GM19397 (cell line): ENCODE results near the gene SLC43A1.
"Not testable (repeated sequence)": the region's sequence is repeated elsewhere in the genome, so short reads cannot be mapped to it uniquely, and the experiment has no call there.

Experiments used
- ATAC-seq: cut with Tn5 transposase; IDR thresholded peaks from one replicate; pipeline ENCODE4 v1.9.1; 2021; ENCODE audit warnings: mild to moderate bottlenecking, moderate library complexity; ENCODE audit not compliant: unreplicated experiment

Gene SLC43A1

DNA sequence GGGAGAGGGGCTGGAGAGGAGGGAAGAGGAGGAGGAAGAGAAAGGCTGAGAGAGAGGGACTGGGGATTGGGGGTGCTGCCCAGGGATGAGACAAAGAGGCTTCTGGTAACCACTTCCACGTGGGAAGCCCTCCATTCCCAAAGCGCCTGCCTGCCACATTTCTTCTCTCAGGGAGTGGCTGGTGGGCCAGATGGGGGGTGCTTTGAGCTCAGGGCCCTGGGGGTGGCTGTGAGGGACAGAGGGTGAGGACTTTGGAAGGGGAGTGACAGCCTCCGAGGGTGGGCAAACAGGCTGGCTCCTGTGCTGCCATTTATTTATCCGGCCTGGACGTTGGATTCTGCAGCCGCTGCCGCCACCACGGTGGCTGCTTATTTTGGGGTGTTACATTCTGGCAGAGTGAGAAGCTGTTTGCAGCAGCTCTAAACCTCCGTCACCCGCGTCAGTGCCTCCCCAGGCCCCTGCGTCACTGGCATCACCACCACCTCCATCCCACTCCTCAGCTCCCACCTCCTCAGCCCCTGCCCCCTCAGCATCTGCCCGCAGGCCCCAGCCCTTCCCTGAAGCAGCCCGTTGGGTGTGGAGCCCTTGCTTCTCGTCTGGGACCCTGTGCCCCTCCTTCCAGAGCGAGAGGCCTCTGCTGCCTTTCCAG, 53.5 kb downstream of the SLC43A1 start:
- ATAC-seq, result no peak

DNA sequence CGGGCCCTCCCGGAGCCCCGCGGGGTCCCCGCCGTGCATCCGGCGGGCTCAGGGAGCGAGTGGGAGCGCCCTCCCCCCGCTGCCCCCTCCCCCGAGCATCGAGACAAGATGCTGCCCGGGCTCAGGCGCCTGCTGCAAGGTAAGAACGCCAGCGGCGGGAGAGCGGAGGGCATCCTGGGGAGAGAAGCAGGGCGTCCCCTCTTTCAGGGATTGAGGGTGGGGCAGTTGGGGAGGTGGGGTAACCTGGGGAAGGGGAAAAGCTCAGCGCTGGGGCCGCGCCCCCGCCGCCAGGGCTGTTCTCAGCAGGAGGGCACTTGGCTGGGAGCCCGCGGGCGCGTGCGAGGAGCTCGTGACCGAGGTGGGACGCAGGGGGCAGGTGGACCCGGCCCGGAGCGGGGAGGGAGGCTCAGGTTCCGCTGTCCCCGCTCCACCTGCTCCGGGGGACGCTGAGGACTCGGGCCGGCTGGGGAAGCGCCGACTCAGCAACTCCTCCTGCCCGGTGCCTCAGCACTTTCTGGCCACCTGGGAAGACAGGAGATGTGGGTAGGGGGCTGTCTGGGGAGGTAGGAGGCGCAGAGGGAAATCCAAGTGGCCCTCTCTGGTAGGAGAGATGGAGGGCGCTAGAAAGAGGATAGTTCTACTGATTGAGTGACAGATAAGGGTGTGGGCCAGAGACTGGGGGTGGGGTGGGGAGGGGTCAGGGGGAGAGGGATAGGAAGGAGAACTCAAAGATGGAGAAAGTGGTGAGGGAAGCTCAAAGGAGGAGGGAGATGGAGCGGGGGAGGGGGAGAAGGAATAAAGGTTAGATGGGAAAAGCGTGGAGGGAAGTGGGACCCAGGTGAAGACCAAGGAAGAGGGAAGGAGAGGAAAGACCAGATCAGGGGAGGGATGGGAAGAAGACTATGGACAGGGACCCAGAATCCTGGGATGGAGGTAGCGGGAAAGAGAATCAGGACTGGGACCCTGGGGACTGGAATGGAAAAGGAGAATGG, 54.4 kb downstream of the SLC43A1 start:
- no peak for ATAC-seq

DNA sequence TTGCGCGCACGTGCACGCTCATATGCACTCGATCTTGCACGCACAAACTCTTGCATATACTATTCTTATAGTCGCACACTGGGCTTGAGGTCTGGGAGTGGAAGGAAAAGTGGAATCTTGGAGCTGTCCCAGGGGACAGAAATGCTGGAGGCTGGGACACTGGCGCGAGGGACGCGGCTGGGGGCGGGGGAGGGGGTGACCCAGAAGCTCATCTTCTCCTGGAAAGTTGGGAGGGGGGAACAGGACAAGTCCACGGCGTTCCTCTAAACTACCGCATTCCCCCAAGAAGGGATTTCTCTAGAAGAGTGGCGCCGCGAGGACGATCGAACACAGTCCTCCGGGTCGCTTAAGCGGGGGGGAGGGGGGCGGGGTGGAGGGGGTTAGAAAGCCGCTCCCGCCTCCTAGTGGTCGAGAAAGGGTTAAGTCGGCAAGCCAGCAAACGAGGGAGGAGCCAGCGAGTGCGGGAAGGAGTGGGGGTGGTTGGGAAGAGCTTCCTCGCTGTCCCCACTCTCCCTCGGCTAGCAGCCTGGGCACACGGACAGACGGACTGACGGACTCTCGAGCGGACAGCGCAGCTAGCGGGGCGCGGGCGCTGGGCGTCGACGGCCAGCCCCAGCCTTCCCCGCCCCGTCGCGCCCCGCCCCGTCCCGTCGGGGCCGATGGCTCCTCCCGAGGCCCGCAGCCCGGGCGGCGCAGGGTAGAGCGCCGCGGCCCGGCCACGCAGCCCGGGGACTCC, 55.3 kb downstream of the SLC43A1 start, which contains the start of gene RTN4RL2:
RTN4RL2 (plus strand) TSS at position 507 of the 736 bp plus-strand sequence. CDS start 338 bp downstream, outside the sequence.
- no peak for ATAC-seq

DNA sequence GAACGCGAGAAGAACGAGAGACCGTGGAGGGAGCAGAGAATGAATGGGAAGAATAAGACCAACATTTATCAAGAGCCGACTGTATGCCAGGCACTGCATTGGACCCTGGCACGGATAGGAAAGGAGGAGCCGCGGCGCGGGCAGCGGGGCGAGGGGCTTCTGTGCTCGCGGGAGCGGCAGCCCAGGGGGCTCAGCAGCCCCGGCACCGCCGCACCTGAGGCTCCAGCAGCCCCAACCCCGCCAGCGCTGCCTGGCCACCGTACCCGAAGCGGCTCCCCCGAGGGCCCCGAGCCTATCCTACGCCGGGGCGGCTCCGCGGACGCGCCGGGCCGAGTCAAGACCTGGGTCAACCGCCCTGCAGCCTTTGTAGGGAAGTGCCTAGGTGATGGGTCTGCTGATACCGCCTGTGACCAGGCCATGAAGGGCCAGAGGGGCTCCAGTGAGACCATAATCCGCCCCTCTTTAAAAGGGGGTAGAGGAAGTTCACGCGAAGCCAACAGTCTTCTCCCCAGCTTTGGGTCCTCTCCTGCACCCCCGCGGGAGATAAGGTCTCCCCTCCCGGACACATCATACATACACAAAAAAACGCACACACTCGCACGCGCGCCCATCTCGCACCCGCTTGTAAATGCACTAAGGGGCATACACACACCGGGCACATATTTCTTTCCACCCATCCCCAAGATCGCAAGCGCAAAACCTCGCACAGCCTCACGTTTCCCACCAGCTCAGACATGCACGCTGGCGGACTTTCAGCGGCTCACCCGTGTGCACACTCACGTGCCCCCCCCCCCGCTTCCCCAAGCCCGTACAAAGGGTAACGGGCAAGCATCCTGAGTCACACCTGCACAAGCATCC, 56.1 kb downstream of the SLC43A1 start:
- no peak for ATAC-seq

DNA sequence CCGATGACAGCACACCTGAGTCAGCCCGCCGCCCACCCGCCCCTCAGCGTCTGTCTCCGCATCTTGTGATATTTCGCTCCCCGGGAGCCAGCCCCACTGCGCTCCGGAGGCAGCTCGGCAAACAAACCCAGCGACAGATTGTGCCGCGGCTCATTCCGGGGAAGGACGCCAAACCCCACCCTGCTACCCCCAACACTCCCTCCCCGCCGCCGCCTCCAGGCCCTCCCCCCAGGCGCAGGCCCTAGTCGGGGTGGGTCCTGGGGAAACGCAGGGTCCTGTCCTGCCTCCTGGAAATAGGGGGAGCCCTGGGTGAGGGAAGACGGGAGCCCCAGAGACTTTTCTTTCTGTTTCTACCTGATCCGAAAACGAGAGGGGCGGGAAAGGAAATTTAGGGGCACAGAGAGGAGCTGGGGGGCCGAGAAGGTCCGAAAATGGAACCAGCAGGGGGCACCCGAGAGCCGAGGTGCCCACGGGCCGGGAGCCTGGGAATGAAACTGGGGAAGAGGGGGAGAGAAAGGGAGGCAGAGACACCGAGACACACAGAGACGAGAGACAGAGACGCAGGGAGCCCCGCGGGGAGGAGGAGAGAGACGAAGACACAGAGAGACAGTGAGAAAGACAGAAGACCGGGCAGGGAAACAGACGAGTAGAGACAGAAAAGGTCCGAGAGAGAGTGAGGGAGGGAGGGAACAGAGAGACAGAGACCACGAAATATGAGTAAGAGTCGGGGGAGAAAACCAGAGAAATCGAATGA, 56.9 kb downstream of the SLC43A1 start:
- no peak for ATAC-seq

DNA sequence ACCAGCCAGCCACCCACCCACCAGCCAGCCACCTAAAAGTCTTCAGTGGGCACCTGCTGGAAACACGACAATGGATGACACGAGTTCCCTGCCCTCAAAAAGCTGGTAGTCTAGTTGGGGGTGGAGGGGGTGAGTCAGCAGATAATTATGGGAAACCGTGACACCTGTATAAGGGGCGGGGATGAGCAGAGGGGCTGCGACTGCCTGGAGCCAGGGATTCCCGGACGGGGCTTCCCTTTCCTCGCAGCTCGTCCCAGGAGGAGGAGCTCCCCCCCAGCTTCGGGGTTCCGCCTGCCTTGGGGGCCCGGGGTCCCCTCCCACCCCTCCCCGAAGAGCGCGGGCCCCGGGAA, 57.5 kb downstream of the SLC43A1 start:
- ATAC-seq, result no peak

DNA sequence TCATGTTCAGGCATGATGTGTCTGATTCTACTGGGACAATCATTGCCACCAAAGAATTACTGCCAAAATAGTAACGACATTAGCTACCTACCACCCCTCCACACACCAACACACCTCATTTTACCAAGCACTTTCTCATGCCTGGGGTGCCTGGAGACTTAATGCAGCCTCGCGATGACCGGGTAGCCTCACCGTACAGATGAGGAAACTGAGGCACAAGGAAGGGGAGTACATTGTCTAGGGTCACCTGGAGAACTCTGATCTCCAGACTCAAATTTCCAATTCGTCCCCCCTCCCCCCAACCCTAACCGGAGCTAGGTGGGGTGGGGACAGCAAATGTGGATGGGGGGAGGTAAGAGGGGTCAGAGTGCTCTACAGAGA, 57.9 kb downstream of the SLC43A1 start:
- peak; percentile 17 for ATAC-seq

DNA sequence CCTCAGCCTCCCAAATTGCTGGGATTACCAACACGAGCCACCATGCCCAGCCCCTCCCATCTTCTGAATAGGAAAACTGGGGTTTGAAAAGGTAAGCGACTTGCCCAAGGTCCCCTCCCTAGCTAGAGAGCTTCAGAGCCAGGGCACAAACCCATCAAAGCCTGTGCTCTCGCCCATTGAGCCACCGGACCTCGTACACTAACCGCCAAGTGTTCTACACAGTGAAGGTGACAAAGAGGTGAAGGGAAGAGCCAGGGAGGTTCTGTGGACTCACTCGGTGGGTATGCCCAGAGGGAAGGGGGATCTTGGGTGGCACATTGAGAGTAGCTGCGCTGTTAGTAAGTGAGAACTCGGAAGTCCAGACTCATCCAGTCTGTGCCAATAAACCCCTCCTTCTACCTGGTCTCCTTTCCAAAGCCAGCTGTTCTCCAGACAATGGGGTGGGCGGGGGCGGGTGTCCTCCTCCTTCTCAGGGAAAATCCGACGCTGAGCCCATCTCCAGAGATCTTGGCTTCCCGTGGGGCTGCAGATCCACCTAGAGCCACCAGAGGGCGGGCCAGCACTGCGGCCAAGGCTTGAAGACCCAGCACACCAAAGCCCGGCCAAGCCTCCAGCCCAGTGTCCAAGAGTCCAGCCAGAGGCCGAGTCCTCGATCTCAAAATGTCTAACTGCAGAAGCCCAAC, 58.4 kb downstream of the SLC43A1 start:
- ATAC-seq, result peak; percentile 64

DNA sequence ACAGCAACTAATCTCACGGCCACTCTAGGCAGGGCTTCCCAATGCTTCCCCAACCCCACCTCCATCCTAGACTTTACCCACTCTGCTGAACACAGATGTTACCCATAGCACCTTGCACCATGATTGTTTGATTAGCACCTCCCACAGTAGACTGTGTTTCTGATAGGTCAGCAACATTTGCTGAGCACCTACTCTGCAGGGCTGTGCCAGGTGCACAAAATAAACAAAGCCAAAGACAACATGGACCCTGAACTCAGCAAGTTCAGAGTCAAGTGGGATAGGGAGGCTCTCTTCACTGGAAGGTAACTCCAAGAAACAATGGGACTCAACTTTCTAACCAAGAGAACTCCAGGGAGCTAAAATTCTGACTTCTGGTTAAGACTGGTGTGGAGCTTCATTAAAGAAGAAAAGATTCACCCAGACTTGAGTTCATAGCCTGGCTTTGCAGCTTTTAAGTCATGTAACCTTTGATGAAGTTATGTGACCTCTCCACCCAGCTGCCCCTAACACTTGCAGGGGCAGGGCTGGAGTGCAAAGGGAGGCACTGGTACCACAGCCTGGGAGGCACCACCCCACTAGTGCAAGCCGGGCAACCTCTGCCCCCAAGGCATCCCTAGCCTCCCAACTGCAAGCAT, 61.8 kb downstream of the SLC43A1 start:
- ATAC-seq, result no peak

DNA sequence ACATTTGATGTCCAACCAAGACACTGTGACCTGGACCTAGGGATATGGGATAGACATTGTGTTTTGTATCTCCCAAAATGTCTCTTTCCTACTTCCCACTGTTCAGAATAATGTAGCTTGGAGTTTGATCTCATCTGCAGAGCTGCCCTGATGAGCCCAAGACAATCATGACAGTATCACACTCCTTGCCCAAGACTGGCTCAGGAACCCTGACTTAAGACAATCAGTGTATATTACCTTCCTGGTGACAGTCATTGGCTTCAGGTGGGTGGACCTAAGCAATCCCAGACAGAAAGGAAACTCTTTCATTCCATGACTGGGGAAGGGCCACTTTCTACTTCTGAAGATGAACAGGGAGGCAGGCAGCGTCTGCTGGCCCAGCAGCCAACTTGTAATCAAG, 69.4 kb downstream of the SLC43A1 start:
- no peak for ATAC-seq

DNA sequence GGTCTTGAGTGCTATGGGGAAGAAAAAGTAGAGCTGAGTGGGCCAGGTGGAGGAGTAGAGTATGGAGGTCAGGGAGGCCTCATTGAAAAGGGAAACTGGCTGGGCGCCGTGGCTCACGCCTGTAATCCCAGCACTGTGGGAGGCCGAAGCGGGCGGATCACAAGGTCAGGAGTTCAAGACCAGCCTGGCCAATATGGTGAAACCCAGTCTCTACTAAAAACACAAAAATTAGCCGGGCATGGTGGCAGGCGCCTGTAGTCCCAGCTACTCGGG, 70.4 kb downstream of the SLC43A1 start:
- not testable (repeated sequence) for ATAC-seq

DNA sequence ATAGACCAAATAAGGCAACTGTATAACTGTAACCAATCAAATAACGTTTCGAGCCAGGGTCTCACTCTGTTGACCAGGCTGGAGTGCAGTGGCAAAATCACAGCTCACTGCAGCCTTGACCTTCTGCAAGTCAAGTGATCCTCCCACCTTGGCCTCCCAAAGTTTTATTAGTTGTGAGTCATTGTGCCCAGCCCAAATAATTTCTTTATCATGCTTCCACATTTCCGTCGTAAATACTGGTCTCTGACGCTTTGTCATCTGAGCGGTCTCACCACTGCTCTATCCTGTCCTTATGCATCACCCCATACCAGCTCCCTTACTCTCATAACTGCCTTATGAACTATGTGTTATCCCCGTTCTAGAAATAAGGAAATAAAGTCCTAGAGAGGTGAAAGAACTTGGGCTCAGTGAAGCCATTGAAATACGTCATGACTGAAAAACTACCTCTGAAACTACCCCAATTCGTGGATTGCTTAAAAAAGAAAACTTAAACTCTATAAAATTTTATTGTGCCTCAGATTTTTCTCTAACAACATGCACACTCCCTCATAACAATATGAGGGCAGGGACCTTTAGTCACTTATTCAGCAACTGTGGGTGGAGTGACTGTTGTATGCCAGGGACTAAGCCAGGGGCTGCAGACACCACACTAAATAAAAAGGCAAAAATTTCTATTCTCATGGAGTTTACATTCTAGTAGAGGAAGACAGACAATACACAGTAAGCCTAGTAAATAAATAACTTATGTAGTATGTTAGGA, 71.0 kb downstream of the SLC43A1 start:
- ATAC-seq, result no peak

DNA sequence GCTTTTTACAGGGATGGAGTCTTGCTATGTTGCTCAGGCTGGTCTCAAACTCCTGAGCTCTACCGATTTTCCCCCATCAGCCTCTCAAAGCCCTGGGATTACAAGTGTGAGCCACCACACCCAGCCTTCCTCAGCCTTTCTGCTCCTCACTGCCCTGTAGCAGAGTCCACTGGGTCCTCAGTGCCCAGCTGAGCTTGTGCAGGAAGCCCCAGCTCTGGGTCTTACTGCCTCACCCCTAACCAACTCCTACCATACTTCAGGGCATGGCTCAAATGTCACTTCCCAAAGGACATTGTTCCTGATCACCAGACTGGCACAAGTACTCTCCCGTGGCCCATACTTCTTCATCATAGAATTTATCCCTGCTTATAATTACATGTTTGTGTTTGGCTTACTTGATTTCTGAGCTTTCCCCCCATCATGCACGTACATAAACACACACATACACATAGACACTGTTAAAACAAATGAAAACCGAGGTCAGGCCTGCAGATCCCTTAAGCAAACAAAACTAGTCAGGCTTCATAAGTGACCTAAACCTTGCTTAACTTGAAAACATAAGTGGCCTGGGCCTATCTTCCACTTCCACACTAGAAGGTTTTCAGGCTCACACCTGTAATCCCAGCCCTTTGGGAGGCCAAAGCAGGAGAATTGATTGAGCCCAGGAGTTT, 74.6 kb downstream of the SLC43A1 start:
- no peak for ATAC-seq

DNA sequence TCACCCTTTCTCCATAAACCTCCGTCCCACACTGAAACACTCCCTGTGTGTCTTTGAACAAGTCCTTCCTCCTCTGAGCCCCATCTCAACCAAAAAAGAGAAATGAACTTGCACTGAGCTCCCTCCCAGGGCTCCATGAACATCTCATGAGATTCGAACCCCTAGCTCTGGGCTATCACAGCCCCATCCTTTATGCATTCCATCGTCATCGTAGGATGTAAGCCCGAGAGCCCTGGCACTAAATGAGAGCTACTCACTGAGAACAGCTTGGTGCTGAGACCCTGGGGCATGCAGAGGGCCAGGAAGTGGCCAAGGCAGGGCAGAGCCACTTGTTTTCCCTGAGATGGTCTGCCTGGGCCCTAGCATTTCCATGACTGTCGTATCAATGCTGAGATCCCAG, 75.7 kb downstream of the SLC43A1 start:
- no peak for ATAC-seq

DNA sequence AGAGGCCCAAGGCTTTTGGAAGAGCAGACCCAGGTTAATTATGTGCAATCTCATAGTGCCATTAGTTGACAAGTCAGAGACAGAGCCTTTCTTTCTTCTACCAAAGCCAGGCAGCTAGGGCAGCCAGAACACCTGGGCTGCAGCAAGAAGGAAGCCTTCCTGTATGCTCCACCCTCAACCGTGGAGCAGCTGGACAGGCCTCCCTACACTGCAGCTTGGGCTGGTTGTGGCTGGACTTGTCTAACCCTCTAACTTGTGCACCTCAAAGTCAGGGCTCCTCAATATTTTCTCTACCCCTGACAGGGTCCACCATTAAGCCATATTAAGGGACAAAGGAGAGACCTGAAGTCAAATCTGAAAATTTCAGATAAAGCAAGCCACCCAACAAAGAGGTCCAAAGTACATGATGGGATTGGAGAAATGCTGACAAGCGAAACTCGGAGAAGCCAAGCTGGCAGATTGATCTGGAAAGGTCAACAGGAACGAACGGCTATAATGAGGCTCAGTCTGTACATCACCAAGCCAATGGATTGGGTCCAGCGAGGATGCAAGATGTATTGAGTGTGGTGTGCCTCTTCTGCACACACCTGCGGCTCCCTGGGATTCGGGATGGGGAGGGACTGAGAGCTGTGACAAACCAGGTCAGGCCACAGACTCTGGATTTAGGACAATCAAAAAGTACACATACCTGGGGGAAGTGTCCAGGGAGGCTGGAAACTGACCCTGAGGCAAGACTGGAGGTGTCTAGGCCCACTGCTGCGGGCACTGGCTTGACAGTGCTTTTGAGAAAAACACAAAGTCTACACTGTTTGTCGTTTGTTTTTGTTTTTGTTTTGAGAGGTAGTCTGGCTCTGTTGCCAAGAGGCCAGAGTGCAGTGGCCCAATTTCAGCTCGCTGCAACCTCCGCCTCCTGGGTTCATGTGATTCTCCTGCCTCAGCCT, 76.9 kb downstream of the SLC43A1 start:
- no peak for ATAC-seq

DNA sequence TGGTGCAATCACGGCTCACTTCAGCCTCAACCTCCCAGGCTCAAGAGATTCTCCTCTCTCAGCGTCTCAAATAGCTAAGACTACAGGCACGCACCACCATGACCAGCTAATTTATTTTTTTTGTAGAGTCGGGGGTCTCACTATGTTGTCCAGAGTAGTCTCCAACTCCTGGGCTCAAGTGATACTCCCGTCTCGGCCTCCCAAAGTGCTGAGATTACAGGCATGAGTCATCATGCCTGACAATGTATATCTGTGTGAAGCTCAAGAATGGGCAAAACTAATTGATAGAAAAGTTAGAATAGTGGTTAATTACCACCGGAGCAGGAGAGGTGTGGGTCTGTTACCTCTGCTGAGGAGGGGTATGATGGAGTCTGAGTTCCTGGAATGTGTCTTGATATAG, 79.5 kb downstream of the SLC43A1 start:
- no peak for ATAC-seq
